ENCODE data around the gene ZPBP.
A peak's percentile ranks its signal among the peaks of the same experiment; 100 is the strongest.
"Not testable (repeated sequence)": the region's sequence is repeated elsewhere in the genome, so short reads cannot be mapped to it uniquely, and the experiment has no call there.

ZPBP gene, protein sequence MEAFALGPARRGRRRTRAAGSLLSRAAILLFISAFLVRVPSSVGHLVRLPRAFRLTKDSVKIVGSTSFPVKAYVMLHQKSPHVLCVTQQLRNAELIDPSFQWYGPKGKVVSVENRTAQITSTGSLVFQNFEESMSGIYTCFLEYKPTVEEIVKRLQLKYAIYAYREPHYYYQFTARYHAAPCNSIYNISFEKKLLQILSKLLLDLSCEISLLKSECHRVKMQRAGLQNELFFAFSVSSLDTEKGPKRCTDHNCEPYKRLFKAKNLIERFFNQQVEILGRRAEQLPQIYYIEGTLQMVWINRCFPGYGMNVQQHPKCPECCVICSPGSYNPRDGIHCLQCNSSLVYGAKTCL

DNA sequence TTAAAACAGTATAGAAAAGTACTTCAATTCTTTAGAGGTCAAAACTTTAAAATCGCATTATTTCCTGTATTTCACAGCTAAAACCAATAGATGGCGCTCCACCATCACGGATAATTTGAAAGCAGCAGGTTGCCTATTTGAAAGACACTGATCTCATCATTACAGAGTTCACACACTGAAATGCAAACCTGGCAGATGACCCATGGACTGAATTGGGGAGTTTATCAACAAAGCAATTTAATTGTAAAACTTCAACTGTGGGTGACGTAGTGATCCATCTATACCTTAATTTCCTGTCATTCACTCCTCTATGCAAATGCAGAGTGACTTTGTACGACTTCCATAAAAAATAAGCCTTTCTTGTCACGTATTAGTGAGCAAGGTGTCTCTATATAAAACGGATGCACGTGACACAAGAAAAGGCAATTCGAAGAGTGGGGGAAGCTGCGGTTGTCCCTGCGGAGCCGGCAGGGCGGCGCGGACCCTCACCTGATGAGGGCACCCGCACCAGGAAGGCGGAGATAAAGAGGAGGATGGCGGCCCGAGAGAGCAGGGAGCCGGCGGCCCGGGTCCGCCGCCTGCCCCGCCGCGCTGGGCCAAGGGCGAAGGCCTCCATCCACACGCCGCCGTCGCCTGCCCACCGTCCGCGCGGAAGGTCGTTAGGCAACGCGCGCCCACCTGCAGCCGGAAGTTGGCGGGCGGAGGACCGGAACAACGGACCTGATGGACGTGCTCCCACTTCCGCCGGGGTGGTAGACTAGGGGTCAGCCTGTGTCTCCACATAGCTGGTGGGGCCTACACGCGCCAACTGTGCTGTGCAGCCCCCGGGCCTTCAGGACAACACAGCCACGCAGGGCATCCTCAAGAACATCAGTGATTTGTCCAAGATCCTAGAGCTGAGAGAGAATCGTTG lies at the start of gene ZPBP:
Gene ZPBP (minus strand): TSS at position 668 of the 913 bp plus-strand sequence. CDS start 52 bp downstream, at position 616.
- DNase-seq: peak; percentile 28 to 64

DNA sequence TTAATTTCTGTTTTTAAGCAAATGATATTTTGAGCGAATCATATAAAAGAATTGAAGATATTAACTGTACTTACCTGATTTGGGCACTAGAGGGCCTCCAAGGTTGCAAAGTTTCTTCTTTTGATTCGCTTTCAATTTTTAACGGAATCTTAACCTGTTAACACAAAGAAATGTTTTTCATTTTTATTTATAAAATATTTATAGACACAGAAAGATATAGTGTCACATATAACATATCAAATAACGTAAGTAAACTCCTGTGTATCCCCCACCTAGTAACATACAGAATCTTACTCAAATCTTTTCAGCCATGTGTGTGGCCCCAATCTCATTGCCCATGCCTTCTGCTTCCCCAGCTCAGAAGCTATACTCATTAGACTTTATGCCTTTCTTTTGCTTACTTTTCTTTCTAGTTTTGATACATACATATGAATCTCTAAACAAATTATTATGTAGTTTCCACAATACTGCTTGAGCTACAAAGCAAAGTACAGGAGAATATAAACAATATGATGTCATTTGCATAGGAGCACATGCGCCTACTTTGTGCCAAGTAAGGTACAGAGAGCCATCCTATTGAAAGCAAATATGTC lies 49.5 kb upstream of the ZPBP start:
- DNase-seq: peak; percentile 39 to 58

DNA sequence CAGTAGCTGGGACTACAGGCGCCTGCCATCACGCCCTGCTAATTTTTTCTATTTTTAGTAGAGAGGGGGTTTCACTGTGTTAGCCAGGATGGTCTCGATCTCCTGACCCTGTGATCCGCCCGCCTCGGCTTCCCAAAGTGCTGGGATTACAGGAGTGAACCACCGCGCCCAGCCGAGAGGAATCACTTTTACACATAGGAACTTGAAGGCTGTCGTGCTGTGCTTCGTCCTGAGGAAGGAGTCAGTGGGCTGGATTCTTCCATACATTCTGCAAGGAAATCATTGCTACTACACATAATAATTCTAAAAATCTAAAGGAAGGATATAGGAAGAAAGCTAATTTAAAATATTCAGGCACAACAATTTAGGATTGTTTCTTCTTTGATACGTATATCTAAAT lies 48.8 kb upstream of the ZPBP start:
- DNase-seq: no peak

DNA sequence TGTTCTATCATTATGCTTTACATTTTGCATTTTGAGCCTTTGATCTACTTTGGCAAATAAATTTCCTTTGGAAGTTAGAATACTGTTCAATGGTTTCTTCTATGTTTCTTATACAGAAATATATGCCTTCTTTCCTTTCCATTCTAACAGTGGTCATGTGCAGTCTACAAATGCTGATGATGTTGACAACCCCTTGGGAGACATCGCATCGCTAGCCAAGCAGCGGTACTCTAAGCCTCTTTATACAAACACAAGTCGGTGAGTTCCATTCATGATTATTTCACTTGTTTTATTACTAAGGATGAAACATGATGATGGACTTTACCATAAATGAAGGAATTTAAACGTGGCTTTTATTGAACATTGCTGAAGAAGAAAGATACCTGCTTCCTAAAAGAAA lies 48.1 kb upstream of the ZPBP start:
- no peak for DNase-seq

DNA sequence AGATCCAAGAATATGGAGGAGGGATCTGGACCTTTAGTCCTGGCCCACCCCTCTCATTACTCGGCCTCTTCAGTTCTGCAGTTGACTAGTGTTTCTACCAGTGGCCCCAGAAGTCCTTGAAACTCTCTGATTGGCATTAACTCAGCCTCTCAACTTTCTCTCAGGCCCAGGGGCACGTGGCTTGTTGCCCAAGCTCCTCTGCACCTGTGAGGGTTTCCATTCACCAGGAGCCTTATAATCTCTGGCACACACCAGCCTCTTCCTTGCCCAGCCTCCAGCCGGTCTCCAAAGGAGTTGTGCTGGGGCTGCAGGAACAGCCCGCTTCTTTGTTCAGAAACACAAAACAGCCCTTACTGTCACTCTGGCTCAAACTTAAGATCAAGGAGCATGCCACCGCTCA lies 47.6 kb upstream of the ZPBP start:
- no peak for DNase-seq

DNA sequence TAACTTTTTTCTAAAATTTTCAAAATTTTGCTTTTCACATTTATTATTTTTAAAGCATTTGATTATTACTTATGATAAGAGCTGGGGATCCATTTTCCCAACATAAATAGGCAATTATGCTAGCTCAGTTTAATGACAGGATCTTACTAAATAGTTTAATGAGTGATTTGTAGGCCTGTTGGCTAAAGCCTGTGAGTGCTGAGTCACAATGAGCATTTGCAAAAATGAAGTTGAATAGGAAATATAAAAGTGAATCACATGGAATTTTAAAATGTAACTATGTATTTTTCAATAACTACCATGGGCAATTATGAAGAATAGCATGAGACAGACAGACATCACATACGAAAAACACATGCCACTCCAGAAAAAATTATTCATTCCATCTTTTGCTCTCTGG lies 45.1 kb upstream of the ZPBP start:
- no peak for DNase-seq

DNA sequence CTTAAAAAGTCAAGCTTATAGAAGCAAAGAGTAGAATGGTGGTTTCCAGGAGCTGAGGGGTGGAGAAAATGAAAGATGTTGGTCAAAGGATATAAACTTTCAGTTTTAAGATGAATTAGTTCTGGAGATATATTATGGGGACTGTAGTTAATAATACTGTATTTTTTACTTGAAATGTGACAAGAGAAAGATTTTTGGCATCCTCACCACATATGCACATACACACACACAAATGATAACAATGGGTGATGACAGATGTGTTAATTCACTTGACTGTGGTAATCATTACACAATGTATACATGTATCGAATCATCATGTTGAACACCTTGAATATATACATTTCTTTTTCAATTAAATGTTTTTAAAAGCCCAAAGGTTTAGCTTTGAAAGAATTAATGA lies 32.7 kb upstream of the ZPBP start:
- DNase-seq: no peak

DNA sequence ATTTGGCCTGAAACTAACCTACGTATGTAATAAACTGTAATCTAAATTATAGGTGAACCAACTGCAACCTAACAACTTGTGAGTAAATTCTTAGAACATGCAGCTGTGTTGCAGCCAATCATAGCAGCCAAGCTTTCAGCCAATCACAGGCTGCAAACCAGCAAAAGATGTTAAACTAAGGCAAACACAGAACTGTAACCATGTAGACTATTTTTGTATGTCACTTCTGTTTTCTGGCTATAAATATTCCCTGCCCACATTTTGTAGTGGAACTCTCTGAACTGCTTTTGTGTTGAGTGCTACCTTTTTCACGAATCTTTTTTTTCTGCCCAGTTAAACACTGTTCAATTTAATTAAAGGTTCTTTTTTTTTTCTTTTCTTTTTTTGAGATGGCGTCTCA lies 28.2 kb upstream of the ZPBP start:
- no peak for DNase-seq

DNA sequence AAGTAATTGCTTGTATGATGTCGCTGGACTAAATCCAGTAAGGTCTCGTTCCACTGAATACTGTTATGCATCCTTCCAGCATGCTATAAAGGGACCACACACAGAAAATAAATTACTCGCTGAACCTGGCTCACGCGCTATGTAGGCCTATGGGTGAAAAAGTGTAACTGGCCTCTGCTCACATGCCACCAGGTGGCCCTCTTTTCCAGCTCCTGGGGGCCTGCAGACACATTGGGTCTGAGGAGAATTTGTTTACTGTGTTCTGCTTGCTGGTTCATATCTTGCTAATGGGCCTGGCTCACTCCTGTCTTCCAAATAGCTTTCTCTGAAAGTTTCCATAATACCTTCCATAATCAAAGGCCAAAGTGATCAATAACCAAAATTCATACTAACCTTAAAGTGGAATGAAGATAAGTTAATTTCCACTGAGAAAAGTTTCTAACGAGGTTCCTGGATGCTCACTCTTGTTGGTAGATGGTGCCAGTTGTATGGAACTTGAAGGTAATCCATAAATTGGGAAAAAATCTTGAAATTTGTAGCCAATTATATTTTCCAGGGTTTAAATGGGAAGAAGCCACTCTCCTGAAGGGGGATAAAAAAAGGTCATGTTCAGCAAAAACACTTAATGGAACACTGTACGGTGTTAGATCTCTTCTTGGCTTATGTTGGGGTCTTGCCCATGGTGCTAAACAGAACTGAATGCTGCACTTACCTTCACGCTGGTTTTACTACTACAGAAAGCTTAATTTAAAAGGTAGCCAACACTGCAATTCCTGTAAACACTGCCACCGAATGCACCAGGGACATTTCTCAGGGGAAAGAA lies 27.0 kb upstream of the ZPBP start:
- no peak for DNase-seq

DNA sequence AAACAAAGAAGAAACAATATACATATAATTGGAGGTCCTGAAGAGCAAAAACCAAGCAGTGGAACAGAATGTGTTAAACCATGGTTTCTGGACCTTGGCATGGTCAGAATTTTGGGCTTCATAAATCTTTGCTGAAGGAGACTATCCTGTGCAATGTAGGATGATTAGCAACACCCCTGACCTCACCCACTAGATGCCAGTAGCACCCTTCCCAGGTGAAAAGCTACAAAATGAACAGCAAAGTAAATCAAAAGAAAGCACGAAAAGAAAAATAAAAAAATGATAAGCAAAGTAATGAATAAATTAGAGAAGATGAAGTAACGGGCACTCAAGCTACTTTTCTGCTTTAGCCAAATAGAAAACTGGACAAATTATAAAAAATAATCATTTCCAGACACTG lies 19.2 kb upstream of the ZPBP start:
- no peak for DNase-seq

DNA sequence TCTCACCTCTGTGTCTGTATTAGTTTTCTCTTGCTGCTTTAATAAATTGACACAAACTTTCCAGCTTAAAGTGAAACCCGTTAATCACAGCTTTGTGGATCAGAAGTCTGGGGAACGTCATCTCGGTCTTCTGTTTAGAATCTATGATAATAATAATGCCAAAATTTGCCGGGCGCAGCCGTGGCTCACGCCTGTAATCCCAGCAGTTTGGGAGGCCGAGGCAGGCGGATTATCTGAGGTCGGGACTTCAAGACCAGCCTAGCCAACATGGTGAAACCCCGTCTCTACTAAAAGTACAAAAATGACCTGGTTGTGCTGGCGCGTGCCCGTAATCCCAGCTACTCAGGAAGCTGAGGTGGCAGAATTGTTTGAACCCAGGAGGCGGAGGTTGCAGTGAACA lies 8.8 kb upstream of the ZPBP start:
- DNase-seq: no peak

DNA sequence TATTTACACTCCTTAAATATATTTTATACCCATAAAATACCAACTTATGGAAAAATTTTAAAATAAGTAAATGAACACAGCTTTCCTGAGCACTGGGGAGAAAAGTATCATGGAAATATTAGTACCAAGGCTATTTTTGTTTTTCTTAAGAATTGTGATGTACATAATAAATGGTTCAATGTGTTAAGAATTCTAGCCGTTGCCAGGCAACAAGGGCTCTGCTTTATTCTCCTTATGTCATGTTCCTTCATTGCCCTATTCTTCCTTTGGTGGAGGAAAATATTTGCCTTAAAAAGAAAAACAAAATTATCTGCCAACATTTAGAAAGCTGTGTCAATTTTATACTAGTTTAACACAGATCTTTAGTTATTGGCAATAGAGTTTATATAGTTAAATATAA lies 2.6 kb upstream of the ZPBP start:
- no peak for DNase-seq

DNA sequence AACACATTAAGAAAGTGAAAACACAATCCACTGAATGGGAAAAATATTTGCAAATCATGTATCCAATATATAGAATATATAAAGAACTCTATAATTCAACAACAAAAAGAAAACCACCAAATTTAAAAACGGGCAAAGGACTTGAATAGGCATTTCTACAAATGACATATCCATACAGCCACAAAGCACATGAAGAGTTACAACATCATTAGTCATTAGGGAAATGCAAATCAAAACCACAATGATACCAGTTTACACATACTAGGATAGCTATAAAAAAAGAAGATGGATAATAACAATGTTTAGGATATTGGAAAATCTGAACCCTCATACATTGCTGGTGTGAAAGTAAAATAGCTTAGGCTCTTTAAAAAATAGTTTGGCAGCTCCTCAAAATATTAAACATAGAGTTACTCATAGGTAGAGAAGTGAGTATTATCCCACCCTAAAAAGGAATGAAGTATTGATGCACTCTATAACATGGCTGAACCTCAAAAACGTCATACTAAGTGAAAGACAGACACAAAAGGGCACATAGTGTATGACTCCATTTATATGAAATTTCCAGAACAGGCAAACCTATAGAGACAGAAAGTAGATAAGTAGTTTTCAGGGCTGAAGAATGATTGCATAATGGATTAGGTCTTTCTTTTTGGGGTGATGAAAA lies 4.5 kb downstream of the ZPBP start:
- DNase-seq: no peak

DNA sequence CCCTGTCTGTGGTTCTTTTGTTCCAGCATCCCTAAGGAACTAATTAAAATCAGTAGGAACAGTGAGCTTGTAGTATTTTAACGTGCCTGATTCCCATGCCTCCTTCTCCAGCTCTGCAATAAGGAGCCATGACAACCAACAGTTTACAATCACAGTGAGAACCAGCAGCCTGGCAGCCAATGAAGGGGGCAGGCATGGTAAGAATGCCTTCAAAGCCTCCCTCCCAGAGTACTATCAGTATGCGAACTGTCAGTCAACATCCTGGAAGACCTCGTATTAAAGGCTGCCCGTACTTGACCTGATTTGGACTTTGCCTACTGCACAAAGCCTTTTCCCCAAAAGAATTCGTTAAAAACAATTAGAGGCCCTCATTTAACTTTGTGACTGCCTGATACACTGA lies 7.7 kb downstream of the ZPBP start:
- DNase-seq: no peak

DNA sequence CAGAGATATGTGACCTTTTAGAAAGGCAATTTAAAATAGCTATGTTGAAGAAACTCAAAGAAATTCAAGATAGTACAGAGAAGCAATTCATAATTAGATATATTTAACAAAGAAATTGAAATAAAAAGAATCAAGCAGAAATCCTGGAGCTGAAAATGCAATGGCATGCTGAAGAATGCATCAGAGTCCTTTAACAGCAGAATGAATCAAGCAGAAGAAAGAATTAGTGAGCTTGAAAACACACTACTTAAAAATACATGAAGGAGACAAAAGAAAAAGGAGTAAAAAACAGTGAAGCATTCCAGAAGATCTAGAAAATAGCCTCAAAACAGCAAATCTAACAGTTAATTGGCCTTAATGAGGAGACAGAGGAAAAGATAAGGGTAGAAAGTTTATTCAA lies 20.0 kb downstream of the ZPBP start:
- DNase-seq: no peak

DNA sequence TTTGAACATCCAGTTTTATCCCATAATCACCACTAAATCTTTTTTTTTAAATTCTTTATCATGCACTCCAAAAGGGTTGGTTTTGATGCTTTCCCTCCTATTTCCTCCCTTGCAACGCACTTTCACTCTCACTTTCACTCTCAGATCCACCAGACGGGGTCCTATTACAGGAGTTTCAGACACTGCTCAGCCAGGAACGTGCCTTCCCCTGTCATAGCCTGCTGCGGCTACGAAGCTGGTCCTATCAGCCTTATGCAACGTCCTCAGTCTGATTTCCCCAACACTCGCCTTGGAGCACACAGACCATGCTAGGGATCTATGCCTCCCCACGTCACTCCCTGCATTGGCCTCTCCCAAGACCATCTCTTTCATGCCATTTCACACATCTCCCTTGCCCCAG lies 23.4 kb downstream of the ZPBP start:
- no peak for DNase-seq

DNA sequence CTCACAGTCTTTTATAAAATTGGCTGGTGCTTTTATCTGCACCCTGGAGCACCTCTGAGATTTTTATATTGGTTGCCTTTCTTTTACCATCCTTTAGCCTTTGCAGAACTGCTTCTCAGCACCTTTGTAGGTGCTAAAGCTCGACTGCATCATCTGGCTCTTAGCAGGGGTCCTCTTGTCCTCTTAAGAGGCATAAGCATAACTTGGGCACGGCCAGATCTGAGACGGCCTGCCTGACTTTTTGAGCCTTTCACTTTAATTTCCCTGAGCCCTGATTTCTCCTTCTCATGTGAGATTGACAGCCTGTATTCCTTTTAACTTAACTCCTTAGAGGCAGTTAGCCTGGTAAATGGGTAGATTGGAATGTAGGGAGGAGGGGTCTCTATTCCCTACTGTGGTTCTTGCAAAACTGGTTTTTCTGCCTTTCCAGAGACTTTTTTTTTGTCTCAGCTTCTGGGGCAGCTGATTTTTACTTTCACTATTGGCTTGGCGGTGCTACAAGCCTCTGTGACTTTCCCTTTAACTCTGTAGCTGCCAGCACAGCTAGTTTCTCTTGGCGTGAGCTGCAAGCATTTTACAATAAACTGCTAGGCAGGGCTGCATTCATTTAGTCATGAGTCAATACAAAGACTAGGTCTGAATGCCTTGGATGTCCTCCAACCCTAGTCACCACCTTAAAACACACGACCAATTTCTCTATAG lies 24.0 kb downstream of the ZPBP start:
- peak in 1 of 2 experiments; percentile 38 for DNase-seq

DNA sequence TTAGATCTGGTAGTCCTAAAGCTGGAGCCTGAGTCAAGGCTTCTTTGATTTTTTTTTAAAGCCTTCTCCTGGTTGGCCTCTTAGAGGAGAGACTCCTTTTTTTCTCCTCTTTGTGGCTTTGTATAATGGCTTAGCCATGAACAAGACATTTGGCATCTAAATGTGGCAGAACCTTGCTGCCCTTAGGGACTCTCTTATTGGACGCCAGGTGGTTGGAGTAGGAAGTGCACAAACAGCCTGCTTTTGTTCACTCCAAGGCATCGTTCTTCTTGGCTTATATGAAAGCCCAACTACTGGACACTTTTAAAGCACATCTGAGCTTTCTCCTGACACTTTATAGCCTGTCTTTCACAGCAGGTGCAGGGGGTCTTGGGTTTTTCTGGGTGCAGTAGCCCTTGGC lies 25.0 kb downstream of the ZPBP start:
- peak in 1 of 2 experiments; percentile 48 for DNase-seq

DNA sequence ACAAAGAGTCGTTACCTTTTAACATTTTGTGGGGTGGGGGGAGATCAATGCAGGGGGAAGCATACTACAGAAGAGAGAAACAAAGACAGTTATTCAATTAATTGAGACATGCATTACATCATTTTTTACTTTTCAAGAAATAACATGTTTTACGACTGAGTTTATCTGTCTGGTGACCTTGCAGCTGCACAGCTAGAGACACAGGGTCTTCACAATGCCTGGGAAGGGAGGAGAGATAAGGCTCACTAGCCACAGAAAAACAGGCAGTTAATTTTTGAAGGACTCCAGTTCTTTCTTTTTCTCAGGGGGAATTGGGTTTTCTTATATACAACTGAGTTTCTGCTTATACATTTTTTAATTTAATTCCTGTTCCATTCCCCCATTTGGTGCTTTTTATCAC lies 30.1 kb downstream of the ZPBP start:
- no peak for DNase-seq

DNA sequence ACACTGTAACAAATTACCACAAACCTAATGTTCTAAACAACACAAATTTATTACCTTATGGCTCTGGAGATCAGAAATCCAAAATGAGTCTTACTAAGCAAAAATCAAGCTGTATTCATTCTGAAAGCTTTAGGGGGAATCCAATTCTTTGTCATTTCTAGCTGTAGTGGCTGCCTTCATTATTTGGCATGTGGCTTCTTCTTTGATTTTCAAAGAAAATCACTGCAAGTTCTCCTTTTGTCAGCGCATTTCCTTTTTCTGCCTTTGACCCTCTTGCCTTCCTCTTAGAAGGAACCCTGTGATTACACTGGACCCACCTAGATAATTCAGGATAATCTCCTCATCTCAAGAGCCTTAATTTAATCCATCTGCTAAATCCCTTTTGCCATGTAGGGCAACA lies 36.9 kb downstream of the ZPBP start:
- DNase-seq: no peak

DNA sequence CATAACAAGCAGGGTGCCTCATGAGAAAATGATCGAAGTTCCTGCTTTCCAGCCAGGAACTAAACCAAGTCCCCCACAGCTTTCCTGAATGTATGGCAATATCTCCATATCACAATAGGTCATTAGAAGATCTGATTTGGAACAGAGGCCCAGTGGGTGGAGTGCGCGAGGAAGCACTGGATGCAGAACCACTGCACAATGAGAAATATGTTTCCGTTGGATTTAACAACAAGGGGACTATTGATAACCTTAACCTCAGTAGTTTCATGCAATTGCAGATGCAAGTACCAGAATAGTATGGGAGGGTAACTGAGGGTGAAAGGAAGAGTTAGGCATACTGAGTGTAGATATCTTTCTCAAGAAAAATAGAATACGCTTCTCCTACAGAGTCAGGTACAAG lies 45.3 kb downstream of the ZPBP start:
- DNase-seq: no peak

DNA sequence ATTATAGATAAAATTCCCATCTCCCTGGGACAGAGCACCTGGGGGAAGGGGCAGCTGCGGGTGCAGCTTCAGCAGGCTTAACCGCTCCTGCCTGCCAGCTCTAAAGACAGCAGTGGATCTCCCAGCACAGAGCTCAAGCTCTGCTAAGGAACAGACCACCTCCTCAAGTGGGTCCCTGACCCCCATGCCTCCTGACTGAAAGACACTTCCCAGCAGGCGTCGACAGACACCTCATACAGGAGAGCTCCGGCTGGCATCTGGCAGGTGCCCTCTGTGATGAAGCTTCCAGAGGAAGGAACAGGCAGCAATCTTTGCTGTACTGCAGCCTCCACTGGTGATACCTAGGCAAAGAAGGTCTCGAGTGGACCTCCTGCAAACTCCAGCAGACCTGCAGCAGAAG lies 51.9 kb downstream of the ZPBP start:
- DNase-seq: not testable (repeated sequence)
